ENCODE results near the gene RHEB.

GRCh38 chr7:151462306-151462779 lies 57.4 kb downstream of the RHEB start:
- no peak for TF ChIP-seq CTCF (IDR thresholded peaks at IDR 0.05)
- no peak for TF ChIP-seq EP300 (IDR thresholded peaks at IDR 0.05)
- TF ChIP-seq POLR2A (IDR thresholded peaks at IDR 0.05): no peak
- TF ChIP-seq POLR2AphosphoS5 (IDR thresholded peaks at IDR 0.05): no peak

Data from stomach (tissue), 4 donors.